Right cardiac atrium (tissue), 5 donors: ENCODE measurements around the gene DCTD. TPM values are rescaled to one million over a fixed set of nuclear protein-coding genes. Genes with fewer than 3 reads are reported as not detected.
A peak's percentile ranks its signal among the peaks of the same experiment; 100 is the strongest.

ENCODE experiments used
- ATAC-seq, 2 donors: fragments of 200-7000 bp; cut with Tn5 transposase; one replicate each; pipeline versions ENCODE4 v1.8.0 to v1.9.1; 2020; ENCODE audit warnings: moderate library complexity in 2 of 2, mild to moderate bottlenecking in 1 of 2
- DNase-seq, 3 donors: peaks; one replicate each; pipeline ENCODE4 v3.0.0-alpha.2; 2020
- H3K27ac ChIP-seq: one replicate; pipeline ENCODE4 v1.5.1; 2013; ENCODE audit warnings: mild to moderate bottlenecking, low read length, control low read depth, moderate library complexity
- H3K27me3 ChIP-seq: one replicate; pipeline ENCODE4 v1.6.1; 2013; ENCODE audit not compliant: control insufficient read depth, insufficient read depth
- H3K4me1 ChIP-seq: one replicate; pipeline ENCODE4 v1.6.1; 2013; ENCODE audit warnings: low read length; ENCODE audit not compliant: control insufficient read depth, insufficient read depth
- H3K4me3 ChIP-seq: one replicate; pipeline ENCODE4 v1.5.1; 2013; ENCODE audit warnings: low read length, control low read depth
- H3K9me3 ChIP-seq: one replicate; pipeline ENCODE4 v1.6.1; 2013; ENCODE audit warnings: low read length; ENCODE audit not compliant: control insufficient read depth
- WGBS: extraction: QIAGEN DNeasy Blood & Tissue Kit; methylation state at CpG from one replicate; pipeline ENCODE4 v1.1.7; 2013; 5-methylcytosine and 5-hydroxymethylcytosine counted together
- intact Hi-C, 4 donors: fragments of 100-400 bp; cut with DNase I; formaldehyde crosslinking; loops; one replicate each; pipeline versions ENCODE4 v1.11.0 to v1.14.0; 2022 to 2023
- polyA plus RNA-seq: library from polyadenylated mRNA; stranded (reverse); fragments of 200-250 nt; gene quantifications from one replicate; pipeline ENCODE4 v1.2.3, GENCODE V29; 2013
- total RNA-seq, 4 donors: library from RNA; stranded (reverse); fragmentation: NEBNext Ultra II Directional; extraction: Animal tissue kit (Norgen Biotek cat#: 25700); gene quantifications; one replicate each; pipeline ENCODE4 v1.2.1, GENCODE V29; 2021
- donor health status: healthy with polysubstance abuse.
- donor health status: DM: no; HTN: yes; CAD: no.
- donor health status: DM: no; HTN: no; CAD: no.
- donor health status: DM: no; HTN: yes; CAD: no; lungs with severe emphysema.
- donor health status: DM: yes; HTN: yes; CAD: no.

DCTD gene
- total and polyA plus RNA-seq, 5 donors = 26.7 to 56.0 (median 44.2) TPM

DNA sequence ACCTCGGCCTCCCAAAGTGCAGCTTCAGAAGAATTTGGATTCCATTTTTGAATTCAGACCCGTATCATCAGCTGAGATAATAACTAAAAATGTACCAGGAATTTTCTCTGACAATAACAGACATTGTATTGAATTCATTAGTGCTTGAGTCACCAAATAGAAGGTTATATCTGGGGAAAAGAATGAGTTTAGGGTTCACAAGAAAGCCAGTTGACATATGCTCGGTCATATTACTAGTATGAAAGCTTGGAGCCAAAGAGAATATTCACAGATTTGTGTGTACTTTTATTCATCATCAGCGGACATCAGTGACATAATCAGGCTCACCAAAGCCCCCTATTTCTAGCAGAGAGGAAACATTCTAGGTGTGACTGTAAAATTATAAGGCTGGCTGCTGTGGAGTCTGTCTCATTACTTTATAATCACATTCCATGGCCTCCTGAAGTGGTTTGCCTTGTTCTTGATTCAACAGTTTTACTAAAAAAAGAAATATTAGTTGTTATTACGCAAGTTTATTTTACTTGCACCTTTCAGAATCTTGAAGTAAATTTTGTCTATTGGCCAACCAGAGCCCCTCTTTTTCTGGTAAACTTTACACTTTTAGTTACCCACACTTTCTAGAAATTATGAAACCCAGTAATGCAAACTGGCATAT is 14.6 kb upstream of the DCTD start:
- ATAC-seq = no peak
- DNase-seq = no peak
- 85% methylated on average over 5 of the region's 5 CpGs for WGBS
- no peak overlapping the region for H3K27ac ChIP-seq
- H3K4me1 ChIP-seq = no peaks in the 10 kb centered on the region
- no peaks in the 10 kb centered on the region for H3K9me3 ChIP-seq
- H3K27me3 ChIP-seq = no peaks in the 10 kb centered on the region
- no peak overlapping the region for H3K4me3 ChIP-seq
- intact Hi-C loops = loop anchor here (10.0 kb wide), 3 partner anchors 133 to 333 kb away; no protein-coding TSS in a partner anchor

GRCh38 chr4:182930889-182931288 is 13.7 kb upstream of the DCTD start:
- no peak overlapping the region for H3K27ac ChIP-seq
- ATAC-seq (no peak), DNase-seq (no peak)
- H3K4me3 ChIP-seq = no peak overlapping the region
- H3K9me3 ChIP-seq = no peaks in the 10 kb centered on the region
- WGBS = 72% methylated on average over 6 of the region's 6 CpGs
- intact Hi-C loops = loop anchor here (10.0 kb wide), 3 partner anchors 134 to 334 kb away; no protein-coding TSS in a partner anchor
- H3K4me1 ChIP-seq = no peaks in the 10 kb centered on the region
- no peaks in the 10 kb centered on the region for H3K27me3 ChIP-seq

- intact Hi-C loops = no loop called here
- no peak for ATAC-seq
- no peaks in the 10 kb centered on the region for H3K9me3 ChIP-seq
Observed at GRCh38 chr4:182929296-182929695, 12.1 kb upstream of the DCTD start.

DNA sequence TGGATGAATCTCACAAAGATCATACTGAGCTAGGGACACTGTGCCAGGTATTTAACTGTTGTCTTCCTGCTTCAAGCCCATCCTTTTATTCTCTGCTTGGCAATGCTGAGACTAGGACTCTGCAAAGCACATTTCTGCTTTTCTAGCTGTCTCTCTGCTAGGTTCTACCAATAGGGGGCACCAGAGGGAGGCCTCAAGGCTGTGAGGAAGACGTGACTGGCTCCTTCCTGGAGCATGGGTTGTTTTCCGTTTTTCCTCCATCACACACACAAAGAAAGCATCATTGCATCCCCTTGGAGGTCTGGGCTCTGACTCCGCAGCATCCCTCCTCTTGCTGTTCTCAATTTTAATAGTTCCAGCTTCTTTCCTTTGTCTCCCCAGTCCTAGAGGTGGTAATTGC is 10.9 kb upstream of the DCTD start:
- Histone ChIP-seq H3K27me3 (no peaks in the 10 kb centered on the region), H3K9me3 (no peaks in the 10 kb centered on the region), H3K27ac (no peak overlapping the region), H3K4me3 (no peak overlapping the region), H3K4me1 (no peaks in the 10 kb centered on the region)
- WGBS = 67% methylated on average over 3 of the region's 3 CpGs
- no peak for ATAC-seq
- intact Hi-C loops = no loop called here
- DNase-seq = no peak

More at GRCh38 chr4:182929296-182929695, 12.1 kb upstream of the DCTD start:
- WGBS = 84% methylated on average over 3 of the region's 3 CpGs
- Histone ChIP-seq H3K27me3 (no peaks in the 10 kb centered on the region), H3K27ac (no peak overlapping the region), H3K4me1 (no peaks in the 10 kb centered on the region), H3K4me3 (no peak overlapping the region)
- DNase-seq = no peak

- no peaks in the 10 kb centered on the region for H3K9me3 ChIP-seq
- H3K27me3 ChIP-seq = no peaks in the 10 kb centered on the region
- intact Hi-C loops = no loop called here
- DNase-seq (no peak), ATAC-seq (no peak)
- H3K4me1 ChIP-seq = no peaks in the 10 kb centered on the region
- WGBS = 75% methylated on average over 3 of the region's 3 CpGs
- no peak overlapping the region for H3K27ac ChIP-seq
- no peak overlapping the region for H3K4me3 ChIP-seq
Observed at GRCh38 chr4:182927505-182927904, 10.3 kb upstream of the DCTD start.

GRCh38 chr4:182925855-182926254 is 8.7 kb upstream of the DCTD start:
- H3K4me1 ChIP-seq = no peaks in the 10 kb centered on the region
- H3K27me3 ChIP-seq = no peaks in the 10 kb centered on the region
- H3K27ac ChIP-seq = no peak overlapping the region
- H3K4me3 ChIP-seq = no peak overlapping the region
- intact Hi-C loops = no loop called here
- 93% methylated on average over 1 of the region's 1 CpG for WGBS
- DNase-seq (no peak), ATAC-seq (no peak)
- no peaks in the 10 kb centered on the region for H3K9me3 ChIP-seq

DNA sequence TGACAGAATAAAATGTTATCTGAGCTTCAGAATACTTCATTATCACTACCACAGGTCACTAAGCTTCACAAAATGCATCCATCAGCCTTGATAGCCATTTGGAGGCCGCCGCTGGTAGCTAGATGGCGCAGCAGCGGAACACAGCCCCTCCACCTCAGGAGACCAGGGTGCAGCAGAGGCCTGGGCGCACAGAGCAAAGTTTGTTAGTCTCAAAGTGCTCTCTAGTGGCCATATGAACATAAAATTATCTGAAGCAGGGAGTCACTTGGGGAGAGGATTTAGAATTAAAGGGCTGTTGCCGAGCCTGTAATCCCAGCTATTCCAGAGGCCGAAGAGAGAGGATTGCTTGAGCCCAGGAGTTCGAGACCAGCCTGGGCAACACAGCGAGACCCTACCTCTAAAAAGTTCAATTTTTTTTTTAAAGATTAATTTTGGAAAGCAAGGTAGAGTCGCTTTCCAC is 8.1 kb upstream of the DCTD start:
- H3K27me3 ChIP-seq = no peaks in the 10 kb centered on the region
- ATAC-seq = peak; percentile 78 to 90
- no peak overlapping the region for H3K4me3 ChIP-seq
- WGBS = 61% methylated on average over 10 of the region's 10 CpGs
- H3K9me3 ChIP-seq = no peaks in the 10 kb centered on the region
- DNase-seq = peak; percentile 45 to 79 (median 76)
- no peaks in the 10 kb centered on the region for H3K4me1 ChIP-seq
- no peak overlapping the region for H3K27ac ChIP-seq
- intact Hi-C loops = no loop called here

- WGBS = 93% methylated on average over 7 of the region's 7 CpGs
- H3K4me3 ChIP-seq = no peak overlapping the region
- H3K27me3 ChIP-seq = no peaks in the 10 kb centered on the region
- H3K27ac ChIP-seq = no peak overlapping the region
- no peaks in the 10 kb centered on the region for H3K4me1 ChIP-seq
- intact Hi-C loops = no loop called here
- H3K9me3 ChIP-seq = no peaks in the 10 kb centered on the region
- ATAC-seq = no peak
- DNase-seq = no peak
Observed at GRCh38 chr4:182924497-182924896, 7.3 kb upstream of the DCTD start.

- Histone ChIP-seq H3K27ac (no peak overlapping the region), H3K4me1 (no peaks in the 10 kb centered on the region), H3K4me3 (no peak overlapping the region), H3K9me3 (no peaks in the 10 kb centered on the region), H3K27me3 (no peaks in the 10 kb centered on the region)
- ATAC-seq (no peak), DNase-seq (no peak)
- intact Hi-C loops = no loop called here
- WGBS = 69% methylated on average over 10 of the region's 10 CpGs
Observed at GRCh38 chr4:182923796-182924340, 6.7 kb upstream of the DCTD start.

GRCh38 chr4:182923366-182923765 is 6.2 kb upstream of the DCTD start:
- Histone ChIP-seq H3K4me1 (no peaks in the 10 kb centered on the region), H3K27me3 (no peaks in the 10 kb centered on the region), H3K4me3 (no peak overlapping the region), H3K27ac (no peak overlapping the region), H3K9me3 (no peaks in the 10 kb centered on the region)
- intact Hi-C loops = no loop called here
- DNase-seq (no peak), ATAC-seq (no peak)
- WGBS = 62% methylated on average over 5 of the region's 5 CpGs

- intact Hi-C loops = no loop called here
- 71% methylated on average over 13 of the region's 13 CpGs for WGBS
- Histone ChIP-seq H3K4me3 (no peak overlapping the region), H3K9me3 (no peaks in the 10 kb centered on the region), H3K27ac (no peak overlapping the region), H3K4me1 (no peaks in the 10 kb centered on the region), H3K27me3 (no peaks in the 10 kb centered on the region)
- DNase-seq (no peak), ATAC-seq (no peak)
Observed at GRCh38 chr4:182922501-182923284, 5.5 kb upstream of the DCTD start.
